Endodermal cell (in vitro differentiated cells): Measurements from ENCODE around the gene KIF3B. TPM values are rescaled to one million over a fixed set of nuclear protein-coding genes. Genes with fewer than 3 reads are reported as not detected.
"Not testable (repeated sequence)": the region's sequence is repeated elsewhere in the genome, so short reads cannot be mapped to it uniquely, and the experiment has no call there.

ENCODE experiments used
- DNase-seq: peaks from one replicate; pipeline ENCODE4 v3.0.0-alpha.2; 2017
- H3K27ac ChIP-seq: 2 replicates; pipeline ENCODE4 v1.5.1; 2013; ENCODE audit warnings: mild to moderate bottlenecking, low read depth, low read length, moderate library complexity
- H3K27me3 ChIP-seq: 2 replicates; pipeline ENCODE4 v1.6.1; 2013; ENCODE audit warnings: mild to moderate bottlenecking, low read length, moderate library complexity; ENCODE audit not compliant: insufficient read depth, control insufficient read depth, poor library complexity, severe bottlenecking
- H3K36me3 ChIP-seq: 2 replicates; pipeline ENCODE4 v1.7.0; 2013; ENCODE audit warnings: mild to moderate bottlenecking, low read length, moderate library complexity; ENCODE audit not compliant: control insufficient read depth, insufficient read depth
- H3K4me1 ChIP-seq: one replicate; pipeline ENCODE4 v1.7.0; 2013; ENCODE audit warnings: low read length; ENCODE audit not compliant: control insufficient read depth, insufficient read depth
- H3K4me3 ChIP-seq: 2 replicates; pipeline ENCODE4 v1.5.1; 2013; ENCODE audit warnings: mild to moderate bottlenecking, low read length, moderate library complexity
- H3K9ac ChIP-seq: 2 replicates; pipeline ENCODE4 v1.6.1; 2013; ENCODE audit warnings: mild to moderate bottlenecking, low read length, moderate library complexity; ENCODE audit not compliant: poor library complexity, severe bottlenecking; ENCODE audit errors: extremely low read depth
- H3K9me3 ChIP-seq: 2 replicates; pipeline ENCODE4 v1.6.1; 2013; ENCODE audit warnings: mild to moderate bottlenecking, low read length, moderate library complexity; ENCODE audit not compliant: control insufficient read depth
- H3K27ac Mint-ChIP-seq: 2 replicates; pipeline ENCODE4 v1.8.0; 2020; ENCODE audit warnings: mixed read lengths
- H3K27me3 Mint-ChIP-seq: 2 replicates; pipeline ENCODE4 v1.8.0; 2021; ENCODE audit warnings: mild to moderate bottlenecking, mixed read lengths; ENCODE audit not compliant: insufficient read depth
- H3K36me3 Mint-ChIP-seq: 2 replicates; pipeline ENCODE4 v1.8.0; 2020; ENCODE audit warnings: low read depth, mixed read lengths
- H3K4me1 Mint-ChIP-seq: 2 replicates; pipeline ENCODE4 v1.8.0; 2020; ENCODE audit warnings: mixed read lengths
- H3K4me3 Mint-ChIP-seq: 2 replicates; pipeline ENCODE4 v1.8.0; 2020; ENCODE audit warnings: mild to moderate bottlenecking, moderate library complexity, mixed read lengths
- H3K9me3 Mint-ChIP-seq: 2 replicates; pipeline ENCODE4 v1.8.0; 2020; ENCODE audit warnings: mild to moderate bottlenecking, mixed read lengths
- CTCF ChIP-seq: fragments of 200-600 bp; sonication (generic); conservative IDR thresholded peaks from 2 replicates; pipeline ENCODE4 v1.5.0; 2021; ENCODE audit warnings: antibody characterized with exemption, mild to moderate bottlenecking
- WGBS, 2 experiments: methylation state at CpG; one replicate each; pipeline versions ENCODE4 v1.1.5 to v1.1.7; 2013; ENCODE audit warnings: missing lambda C conversion rate in 2 of 2, mixed read lengths in 1 of 2; ENCODE audit not compliant: insufficient coverage in 1 of 2, insufficient read length in 1 of 2; 5-methylcytosine and 5-hydroxymethylcytosine counted together
- total RNA-seq, 2 donors: library from RNA; stranded (reverse); fragmentation: NEBNext Ultra II Directional in 1 of 2; extraction: Animal tissue kit (Norgen Biotek cat#: 25700) in 1 of 2; gene quantifications; 2 replicates in 1 of 2; 3 replicates in 1 of 2; pipeline ENCODE4 v1.2.1, GENCODE V29; 2021

The KIF3B gene
- total RNA-seq, 2 donors from 2014 or later: 31.4 to 41.1 TPM

GRCh38 chr20:32378461-32378860 lies 101.0 kb downstream of the KIF3B start:
- Mint-ChIP-seq H3K9me3 (no peaks in the 10 kb centered on the region), H3K4me1 (no peaks in the 10 kb centered on the region), H3K27me3 (no peaks in the 10 kb centered on the region), H3K36me3 (peaks cover 43% of the 10 kb centered on the region), H3K27ac (no peak overlapping the region), H3K4me3 (no peak overlapping the region)
- H3K36me3 ChIP-seq: peaks cover 51% of the 10 kb centered on the region
- DNase-seq: no peak
- H3K9ac ChIP-seq: no peak overlapping the region
- H3K27ac ChIP-seq: no peak overlapping the region
- TF ChIP-seq CTCF: no peak
- no peaks in the 10 kb centered on the region for H3K9me3 ChIP-seq
- no peaks in the 10 kb centered on the region for H3K27me3 ChIP-seq
- no peak overlapping the region for H3K4me3 ChIP-seq
- 93 to 100% methylated on average over 1 to 2 of the region's 2 CpGs for WGBS, 2 experiments
- no peaks in the 10 kb centered on the region for H3K4me1 ChIP-seq

DNA sequence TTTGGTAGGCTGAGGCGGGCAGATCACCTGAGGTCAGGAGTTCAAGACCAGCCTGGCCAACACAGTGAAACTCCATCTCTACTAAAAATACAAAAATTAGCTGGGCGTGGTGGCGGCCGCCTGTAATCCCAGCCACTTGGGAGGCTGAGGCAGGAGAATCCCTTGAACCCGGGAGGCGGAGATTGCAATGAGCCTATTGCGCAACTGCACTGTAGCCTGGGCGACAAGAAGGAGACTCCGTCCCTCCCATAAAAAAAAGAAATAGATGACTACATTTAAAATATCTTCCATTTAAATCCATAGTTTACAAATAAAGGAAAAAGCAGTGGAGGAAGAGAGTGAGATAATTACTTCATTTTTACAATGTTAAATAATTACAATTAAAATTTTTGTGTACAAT lies 102.6 kb downstream of the KIF3B start:
- H3K27me3 ChIP-seq, H3K9me3 ChIP-seq, H3K4me1 ChIP-seq, H3K27ac ChIP-seq, H3K4me3 Mint-ChIP-seq, DNase-seq, H3K4me3 ChIP-seq, H3K27me3 Mint-ChIP-seq, H3K4me1 Mint-ChIP-seq, H3K27ac Mint-ChIP-seq, H3K9ac ChIP-seq, H3K9me3 Mint-ChIP-seq: not testable (repeated sequence)
- H3K36me3 ChIP-seq: peaks cover 39% of the 10 kb centered on the region
- WGBS, 2 experiments: 72 to 85% methylated on average over 7 to 8 of the region's 9 CpGs
- H3K36me3 Mint-ChIP-seq: peaks cover 42% of the 10 kb centered on the region

- Mint-ChIP-seq H3K4me3 (no peak overlapping the region), H3K4me1 (no peaks in the 10 kb centered on the region), H3K27ac (no peak overlapping the region), H3K27me3 (no peaks in the 10 kb centered on the region), H3K9me3 (no peaks in the 10 kb centered on the region), H3K36me3 (peaks cover 42% of the 10 kb centered on the region)
- H3K9me3 ChIP-seq: no peaks in the 10 kb centered on the region
- peaks cover 32% of the 10 kb centered on the region for H3K36me3 ChIP-seq
- no peak overlapping the region for H3K9ac ChIP-seq
- no peaks in the 10 kb centered on the region for H3K4me1 ChIP-seq
- TF ChIP-seq CTCF: no peak
- H3K4me3 ChIP-seq: no peak overlapping the region
- H3K27me3 ChIP-seq: no peaks in the 10 kb centered on the region
- 92 to 100% methylated on average over 2 to 3 of the region's 3 CpGs for WGBS, 2 experiments
- no peak overlapping the region for H3K27ac ChIP-seq
- DNase-seq: no peak
These were observed 103.3 kb downstream of the KIF3B start for GRCh38 chr20:32380745-32381144.
